GM18867 (cell line): Measurements from ENCODE around the gene ZNF22.

Experiments used
- ATAC-seq: cut with Tn5 transposase; IDR thresholded peaks from one replicate; pipeline ENCODE4 v1.9.1; 2021; ENCODE audit warnings: mild to moderate bottlenecking, moderate library complexity; ENCODE audit not compliant: unreplicated experiment

Gene ZNF22

DNA sequence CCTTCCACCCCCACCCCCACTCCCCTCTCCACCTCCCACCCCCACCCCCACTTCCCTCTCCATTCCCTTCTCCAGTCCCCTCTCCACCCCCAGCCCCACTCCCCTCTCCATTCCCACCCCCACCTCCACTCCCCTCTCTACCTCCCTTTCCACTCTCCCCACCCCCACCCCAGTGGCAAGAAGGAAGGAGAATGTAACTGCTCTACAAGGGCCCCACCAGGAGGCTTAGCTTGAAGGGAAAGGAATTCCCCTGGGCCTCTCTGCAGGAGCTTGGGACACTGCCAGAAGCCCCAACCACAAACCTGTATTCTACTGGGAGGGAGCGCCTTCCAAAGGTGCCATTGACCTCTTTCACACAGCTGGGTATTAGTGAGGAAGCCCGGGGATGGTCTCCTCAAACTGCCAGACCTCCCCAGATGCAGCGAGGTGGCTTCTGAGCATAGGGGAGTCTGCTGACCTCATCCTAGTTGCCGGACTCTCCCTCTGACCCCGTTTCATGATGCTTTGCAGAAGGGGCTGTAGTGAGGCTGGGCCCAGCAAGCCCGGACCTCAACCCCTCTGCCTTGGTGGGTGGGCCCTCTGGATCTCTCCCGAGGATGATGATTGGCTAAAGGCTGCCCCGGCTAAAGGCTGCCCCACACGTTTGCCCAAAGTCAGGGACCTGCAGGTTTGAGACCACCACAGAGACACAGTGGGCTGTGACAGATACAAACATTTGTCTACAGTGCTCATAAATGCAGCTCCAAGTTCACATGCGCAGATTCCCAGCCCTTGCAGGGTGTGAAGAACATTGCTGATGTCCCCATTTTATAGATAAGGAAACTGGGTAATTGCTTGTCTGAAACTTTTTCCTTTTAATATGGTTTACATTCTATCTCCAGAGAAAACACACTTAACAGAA, 25.0 kb upstream of the ZNF22 start:
- no peak for ATAC-seq

DNA sequence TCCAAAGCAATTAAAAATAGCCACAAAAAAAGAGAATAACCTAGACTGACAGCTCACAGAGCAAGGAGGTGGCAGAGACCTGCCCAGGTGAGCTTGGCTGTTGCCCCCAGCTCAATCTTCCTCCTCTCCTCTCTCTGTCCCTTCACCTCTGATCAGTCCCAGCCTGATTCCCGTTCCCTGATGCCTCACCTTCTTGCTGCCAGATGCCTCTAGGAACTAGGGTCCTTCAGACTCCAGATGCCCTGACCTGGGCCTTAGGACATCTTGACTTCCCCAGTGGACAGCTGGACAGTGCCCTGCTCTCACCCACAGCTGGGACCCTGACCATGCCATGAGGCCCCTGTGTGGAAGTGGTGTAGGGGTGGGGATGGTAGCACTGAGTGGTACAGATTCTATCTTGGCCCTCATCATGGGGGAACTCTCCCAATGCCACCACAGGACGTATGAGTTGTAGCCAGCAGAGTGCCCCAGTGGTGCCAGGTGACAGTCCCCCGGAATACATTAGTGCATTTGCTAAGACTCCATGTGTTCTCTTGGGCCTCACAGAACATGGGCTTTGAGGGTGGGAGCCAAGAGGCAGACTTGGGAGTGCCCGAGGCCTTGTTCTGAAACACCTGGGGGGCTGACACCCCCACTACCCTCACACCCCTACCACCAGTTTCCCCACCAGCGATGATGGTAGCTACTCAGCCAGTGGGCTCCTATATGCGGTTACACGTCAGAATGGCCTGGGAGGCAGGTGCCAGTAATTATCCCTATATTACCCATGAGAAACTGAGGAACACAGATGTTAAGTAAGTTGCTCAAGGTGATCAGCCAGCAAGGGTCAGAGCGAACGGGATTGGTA, 24.1 kb upstream of the ZNF22 start:
- ATAC-seq = no peak

GRCh38 chr10:44977287-44978212, 23.2 kb upstream of the ZNF22 start:
- ATAC-seq = no peak

DNA sequence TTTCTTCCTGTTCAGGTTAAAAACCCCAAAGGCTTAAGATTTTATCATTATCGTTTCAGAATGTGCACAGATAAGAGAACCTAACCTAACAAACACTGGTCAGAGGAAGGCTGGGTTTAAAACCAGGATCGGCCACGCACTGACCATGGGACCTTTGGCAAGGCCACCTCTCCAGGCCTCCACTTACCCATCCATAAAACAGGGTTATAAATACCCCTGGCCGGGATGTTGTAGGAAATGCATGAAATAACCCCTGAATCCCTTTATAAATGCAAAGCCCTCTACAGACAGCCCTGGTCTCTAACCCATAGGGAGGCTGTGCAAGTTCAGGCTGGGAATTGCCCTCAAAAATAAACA, 22.5 kb upstream of the ZNF22 start:
- ATAC-seq = no peak

GRCh38 chr10:44978570-44979280, 22.0 kb upstream of the ZNF22 start, which contains the start of gene DEPP1:
TSS of gene DEPP1 (minus strand) at chr10:44978809. CDS start at chr10:44978030, 779 bp downstream.
- no peak for ATAC-seq

DNA sequence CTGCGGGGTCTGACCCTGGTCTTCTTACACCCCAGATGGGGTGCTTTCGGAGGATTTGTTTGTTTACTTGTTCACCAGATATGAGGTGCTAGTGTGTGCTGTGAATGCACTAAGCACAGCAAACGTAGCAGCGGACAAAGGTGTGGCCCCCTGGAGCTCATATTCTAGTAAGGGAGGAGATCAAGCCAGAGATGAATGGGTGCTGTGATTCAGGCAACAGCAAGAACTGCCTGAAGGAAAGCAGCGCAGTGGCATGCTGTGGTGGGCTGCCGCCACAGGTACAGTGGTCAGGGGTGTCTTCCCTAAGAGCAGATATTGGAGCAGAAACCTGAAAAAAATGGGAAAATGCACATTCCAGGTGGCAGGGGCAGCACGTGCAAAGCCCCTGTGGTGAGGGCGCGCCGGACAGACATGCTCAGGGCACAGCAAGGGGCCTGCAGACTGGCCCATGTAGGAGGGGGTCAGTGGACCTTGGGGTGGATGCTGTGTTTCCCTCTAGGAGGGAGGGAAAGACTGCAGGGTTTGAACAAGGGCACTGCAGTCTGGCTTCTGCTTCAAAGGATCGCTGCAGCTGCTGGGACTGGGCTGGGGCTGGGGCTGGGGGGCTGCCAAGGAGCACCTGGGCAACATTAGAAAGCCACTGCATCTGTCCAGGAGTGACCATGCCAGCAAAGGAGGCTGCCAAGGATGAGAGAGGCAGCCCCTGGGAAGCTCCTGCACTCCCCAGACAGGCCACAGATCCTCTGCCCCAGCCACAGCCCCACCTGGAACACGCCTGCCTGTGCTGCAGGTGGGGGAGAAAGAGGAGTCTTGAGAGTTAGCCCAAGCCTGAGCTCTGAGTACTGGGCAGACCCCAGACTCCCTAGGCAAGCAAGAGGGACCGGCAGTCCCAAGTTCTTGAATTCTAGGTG, 21.2 kb upstream of the ZNF22 start:
- ATAC-seq = no peak

- no peak for ATAC-seq
These were observed 20.2 kb upstream of the ZNF22 start for GRCh38 chr10:44980309-44981171.

DNA sequence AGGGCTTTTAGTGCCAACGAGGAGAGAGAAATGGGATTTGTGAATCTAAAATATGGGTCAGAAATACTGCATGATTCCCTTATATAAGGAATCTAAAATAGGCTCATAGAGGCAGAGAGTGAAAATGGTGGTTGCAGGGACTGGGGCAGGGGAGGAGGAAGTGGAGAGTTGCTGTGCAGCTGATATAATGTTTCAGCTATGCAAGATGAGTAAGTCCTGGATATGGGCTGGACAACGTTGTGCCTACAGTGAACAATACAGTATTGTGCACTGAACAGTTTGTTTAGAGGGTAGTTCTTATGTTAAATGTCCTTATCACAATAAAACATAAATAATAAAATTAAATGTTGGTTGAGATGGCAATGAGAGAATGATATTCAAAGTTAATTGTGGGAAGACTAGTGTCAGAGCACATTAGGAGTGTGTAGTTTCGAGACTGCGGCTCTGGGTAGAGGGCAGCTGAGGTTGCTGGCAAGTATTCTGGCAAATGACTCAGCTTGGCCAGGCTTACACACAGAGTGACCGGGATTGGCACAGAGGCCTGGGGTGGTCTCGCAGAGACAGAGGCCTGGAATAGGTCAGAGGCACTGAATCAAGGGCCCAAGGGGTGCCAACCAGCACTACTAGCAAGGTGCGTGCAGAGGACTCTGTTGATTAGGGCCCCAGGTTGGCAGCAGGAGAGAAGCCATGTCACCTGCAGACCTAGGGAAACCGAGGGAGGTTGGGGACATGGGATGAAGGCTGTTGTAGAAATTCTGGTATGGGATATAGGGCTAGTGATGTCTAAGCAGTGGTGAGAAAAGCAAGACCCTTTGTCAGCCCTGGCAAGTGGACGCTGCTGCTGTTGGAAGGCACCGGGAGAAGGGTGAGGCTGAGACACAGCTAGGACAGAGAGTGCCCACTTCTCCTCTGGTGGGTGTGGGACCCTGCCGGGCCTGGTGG, 19.3 kb upstream of the ZNF22 start:
- ATAC-seq = peak; percentile 55

- ATAC-seq = no peak
These were observed 18.6 kb upstream of the ZNF22 start for GRCh38 chr10:44982114-44982460.

GRCh38 chr10:44982496-44982895, 18.2 kb upstream of the ZNF22 start:
- ATAC-seq = no peak

DNA sequence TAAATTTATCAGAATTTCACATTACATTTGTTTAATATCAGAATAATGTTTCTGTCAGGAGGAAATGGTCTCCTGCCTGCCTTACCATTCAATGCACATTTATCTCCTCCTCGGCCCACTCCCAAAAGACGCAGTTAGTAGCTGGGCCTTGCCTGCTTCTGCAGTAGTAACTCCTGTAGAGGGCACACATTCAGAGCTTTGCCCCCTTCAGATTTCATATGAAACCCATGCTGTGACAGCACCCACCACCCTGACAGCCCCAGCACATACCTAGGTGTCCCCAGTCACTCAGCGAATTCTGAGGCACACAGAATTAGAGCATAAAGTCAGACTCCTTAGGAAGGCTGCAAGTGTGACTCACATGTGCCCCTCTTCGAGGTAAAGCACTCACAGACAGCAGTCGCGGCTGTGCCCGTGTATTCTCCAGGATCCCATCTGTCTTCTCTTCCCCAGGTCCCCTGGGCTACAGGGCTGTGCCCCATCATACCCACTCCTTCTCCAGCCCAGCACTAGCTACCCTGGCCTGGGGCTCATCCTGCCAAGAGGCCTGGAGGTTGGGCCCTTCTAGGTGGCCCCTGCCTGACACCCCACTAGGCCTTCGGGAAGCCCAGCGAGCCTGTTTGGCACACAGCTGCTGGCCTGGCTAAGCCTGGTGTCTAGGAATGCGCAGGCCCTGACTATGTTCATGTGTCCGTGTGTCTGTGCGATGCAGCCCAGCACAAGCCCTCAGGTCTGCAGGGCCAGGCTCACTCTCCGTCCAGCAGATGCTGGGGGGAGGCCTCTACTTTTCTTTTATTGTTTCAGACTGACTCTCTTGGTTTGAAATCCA, 17.4 kb upstream of the ZNF22 start:
- no peak for ATAC-seq

GRCh38 chr10:44983895-44984278, 16.8 kb upstream of the ZNF22 start:
- ATAC-seq = no peak

DNA sequence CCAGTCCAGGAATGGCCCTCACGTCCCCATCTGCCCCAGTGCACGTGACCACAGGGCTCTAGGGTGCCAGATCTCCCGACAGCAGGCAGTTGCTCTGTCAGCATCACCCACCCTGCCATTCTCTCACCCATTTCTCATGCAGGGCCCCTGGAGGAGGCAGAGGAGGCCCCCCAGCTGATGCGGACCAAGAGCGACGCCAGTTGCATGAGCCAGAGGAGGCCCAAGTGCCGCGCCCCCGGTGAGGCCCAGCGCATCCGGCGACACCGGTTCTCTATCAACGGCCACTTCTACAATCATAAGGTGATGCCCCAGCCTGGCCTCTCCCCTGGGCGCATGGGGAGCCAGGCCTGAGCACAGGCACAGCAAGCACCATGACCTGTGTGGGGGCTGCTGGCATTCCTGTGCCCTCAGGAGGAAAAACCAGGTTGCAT, 16.0 kb upstream of the ZNF22 start:
- ATAC-seq = no peak

DNA sequence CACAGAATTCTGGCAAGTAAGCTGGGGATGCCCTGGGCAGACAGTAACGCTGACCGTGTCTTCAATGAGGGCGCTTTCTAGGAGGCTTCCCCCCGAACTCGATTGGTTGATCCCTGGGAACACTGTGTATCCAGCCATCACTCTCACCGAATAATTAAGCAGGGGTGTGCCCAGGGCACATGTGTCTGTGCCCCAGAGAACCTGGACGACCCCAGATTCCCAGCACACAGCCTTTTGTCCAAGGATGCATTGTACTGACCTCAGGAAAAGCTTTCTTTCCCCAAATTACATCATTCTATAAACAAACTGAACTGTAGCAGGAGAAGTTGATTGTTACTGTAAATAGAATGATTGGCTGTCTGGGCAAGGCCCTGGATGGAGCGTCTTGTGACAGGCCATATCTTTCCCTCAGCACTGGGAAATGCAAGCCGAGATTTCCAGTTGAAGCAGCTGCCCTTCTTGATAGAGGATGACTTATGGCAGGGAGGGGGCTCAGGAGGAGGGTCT, 15.5 kb upstream of the ZNF22 start:
- ATAC-seq = no peak

- no peak for ATAC-seq
These were observed 14.5 kb upstream of the ZNF22 start for GRCh38 chr10:44986179-44986578.

DNA sequence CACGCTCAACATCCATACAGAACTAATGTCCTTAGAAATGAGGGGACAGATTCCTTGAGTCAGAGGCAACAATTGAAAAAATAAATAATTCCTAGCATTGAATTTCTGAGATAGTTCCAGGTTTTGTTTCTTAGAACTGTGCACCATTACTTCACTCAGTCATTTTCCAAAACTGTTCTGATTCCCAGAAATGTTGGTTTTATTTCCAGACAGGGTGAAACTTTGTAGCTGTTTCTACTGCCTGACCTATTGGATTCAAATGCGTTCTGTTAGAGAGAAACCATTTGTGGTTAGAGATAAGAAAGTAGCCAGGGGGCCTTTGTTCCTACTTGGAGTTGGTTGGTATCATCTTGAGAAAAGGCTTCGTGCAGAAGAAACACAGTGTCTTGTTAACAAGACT, 14.1 kb upstream of the ZNF22 start:
- ATAC-seq = no peak
